OCI-LY7 (cell line): ENCODE data around the gene INPP5B. TPM values are rescaled to one million over a fixed set of nuclear protein-coding genes. Genes with fewer than 3 reads are reported as not detected.

Experiments used
- BruUV-seq: library from RNA; stranded (reverse); fragments of 400-500 nt; replicated peaks from 2 replicates; lab custom pipeline; 2021; lab: Mats Ljungman, UMichigan
- CTCF ChIA-PET: fragments of 300-600 bp; sonication (Branson Sonifier 250); formaldehyde crosslinking; loops from one replicate; lab custom pipeline; 2022; ENCODE audit warnings: antibody characterized with exemption; ENCODE audit not compliant: unreplicated experiment; lab: Charles Lee
- POLR2A ChIA-PET: fragments of 300-600 bp; sonication (Branson Sonifier 250); formaldehyde crosslinking; loops from one replicate; lab custom pipeline; 2022; ENCODE audit warnings: antibody characterized with exemption; lab: Charles Lee
- DNase-seq: peaks from one replicate; pipeline ENCODE4 v3.0.0-alpha.2; 2015; ENCODE audit warnings: low spot score
- H2AFZ ChIP-seq: fragments of 200-600 bp; sonication (generic), shearing (Covaris generic); 2 replicates; pipeline ENCODE4 v1.6.1; 2014; ENCODE audit warnings: mild to moderate bottlenecking, antibody characterized with exemption, low read length, moderate library complexity
- H3K27ac ChIP-seq: fragments of 200-600 bp; sonication (generic); 2 replicates; pipeline ENCODE4 v1.5.1; 2014; ENCODE audit warnings: mixed run types, low read depth, mild to moderate bottlenecking, moderate library complexity, low read length, inconsistent platforms; ENCODE audit not compliant: poor library complexity, severe bottlenecking
- H3K36me3 ChIP-seq: fragments of 200-600 bp; sonication (generic); 2 replicates; pipeline ENCODE4 v1.6.1; 2014; ENCODE audit warnings: mild to moderate bottlenecking, antibody characterized with exemption, low read length, moderate library complexity, mixed read lengths; ENCODE audit not compliant: insufficient read depth
- H3K4me1 ChIP-seq: fragments of 200-600 bp; sonication (generic); 2 replicates; pipeline ENCODE4 v1.5.1; 2014; ENCODE audit warnings: mild to moderate bottlenecking, low read length; ENCODE audit not compliant: insufficient read depth, poor library complexity, severe bottlenecking
- H3K4me2 ChIP-seq: fragments of 200-600 bp; sonication (generic); 2 replicates; pipeline ENCODE4 v1.6.1; 2014; ENCODE audit warnings: mild to moderate bottlenecking, low read length
- H3K4me3 ChIP-seq: fragments of 200-600 bp; sonication (generic); 2 replicates; pipeline ENCODE4 v1.5.1; 2014; ENCODE audit warnings: mild to moderate bottlenecking, low read depth, low read length; ENCODE audit not compliant: poor library complexity, severe bottlenecking
- H3K79me2 ChIP-seq: fragments of 200-600 bp; sonication (generic); 2 replicates; pipeline ENCODE4 v1.6.1; 2016; ENCODE audit warnings: low read depth, mild to moderate bottlenecking, low read length, moderate library complexity, mixed read lengths; ENCODE audit not compliant: insufficient read depth
- H3K9me2 ChIP-seq: fragments of 200-600 bp; sonication (generic); 2 replicates; pipeline ENCODE4 v1.6.1; 2016; ENCODE audit warnings: mild to moderate bottlenecking, low read length, mixed read lengths; ENCODE audit not compliant: insufficient read depth
- H3K9me3 ChIP-seq: fragments of 200-600 bp; sonication (generic); 2 replicates; pipeline ENCODE4 v1.6.1; 2014; ENCODE audit warnings: mild to moderate bottlenecking, mixed run types, low read length, mixed read lengths
- H4K20me1 ChIP-seq: fragments of 200-600 bp; sonication (generic); 2 replicates; pipeline ENCODE4 v1.6.1; 2014; ENCODE audit warnings: mild to moderate bottlenecking, antibody characterized with exemption, low read length, moderate library complexity, mixed read lengths; ENCODE audit not compliant: insufficient read depth
- EZH2phosphoT487 ChIP-seq: fragments of 200-600 bp; sonication (generic); IDR thresholded peaks from 2 replicates; pipeline ENCODE4 v1.6.1; 2018; ENCODE audit warnings: low read depth, borderline replicate concordance, mild to moderate bottlenecking, mixed run types, antibody characterized with exemption, low read length, moderate library complexity, mixed read lengths
- intact Hi-C: fragments of 100-400 bp; cut with micrococcal nuclease; formaldehyde crosslinking; loops from one replicate; pipeline ENCODE4 v1.10.0; 2022; ENCODE audit not compliant: unreplicated experiment
- total RNA-seq, 2 experiments: library from RNA; depleted of rRNA in 1 of 2; stranded (reverse); fragments of >200 nt in 1 of 2; shearing (Covaris generic) in 1 of 2; gene quantifications; 2 replicates each; pipeline ENCODE4 v1.2.3, GENCODE V29; 2014 to 2022
- TF ChIP-seq, protein P1 (sequence below): fragments of 200-600 bp; sonication (generic); conservative IDR thresholded peaks from 2 replicates; pipeline ENCODE4 v1.5.1; 2014; ENCODE audit warnings: mild to moderate bottlenecking, antibody characterized with exemption, low read length, moderate library complexity, mixed read lengths

The INPP5B gene
- total RNA-seq, 2 experiments from 2014 or later = 49.7 to 63.0 TPM

DNA sequence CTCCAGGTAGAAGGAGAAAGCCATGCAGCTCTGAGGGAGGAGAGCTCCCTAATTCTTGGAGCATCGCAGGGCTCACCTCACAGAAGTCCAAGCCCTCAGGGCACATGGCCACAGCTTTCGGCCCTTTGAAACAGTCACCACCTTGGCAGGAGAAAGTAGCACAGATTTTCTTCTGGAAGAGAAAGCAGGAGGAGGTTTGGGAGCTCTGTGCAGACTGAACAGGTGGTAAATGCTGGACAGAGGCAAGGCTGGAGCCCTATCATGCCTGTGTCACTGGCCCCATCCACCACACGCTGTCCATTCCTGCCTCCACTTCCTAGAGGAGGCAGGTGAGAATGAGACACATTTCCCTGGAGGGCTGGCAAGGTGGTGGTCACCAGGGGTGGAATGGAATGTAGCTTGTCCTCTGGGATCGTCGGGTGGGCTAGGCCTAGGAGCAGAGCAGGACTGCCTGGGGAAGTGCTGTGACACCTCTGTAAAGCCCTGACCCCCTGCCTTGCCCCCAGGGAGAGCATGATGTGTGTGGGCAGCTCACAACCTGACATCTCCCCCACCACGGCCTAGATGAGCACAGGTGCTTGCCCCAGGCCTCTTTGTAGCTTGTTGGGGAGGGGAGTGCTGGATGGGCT is 2.8 kb upstream of the INPP5B start:
- no peaks in the 10 kb centered on the region for H3K36me3 ChIP-seq
- no peak overlapping the region for H3K4me2 ChIP-seq
- ChIA-PET POLR2A (interaction anchor here (0.7 to 4.0 kb wide), 6 partner anchors 10 to 129 kb away, joined by 3 to 27 read pairs (median 4); no protein-coding TSS in a partner anchor), CTCF (no interaction called here)
- no peak for DNase-seq
- no peaks in the 10 kb centered on the region for H3K79me2 ChIP-seq
- H3K9me2 ChIP-seq = no peaks in the 10 kb centered on the region
- no peaks in the 10 kb centered on the region for H4K20me1 ChIP-seq
- TF ChIP-seq, protein P1, sequence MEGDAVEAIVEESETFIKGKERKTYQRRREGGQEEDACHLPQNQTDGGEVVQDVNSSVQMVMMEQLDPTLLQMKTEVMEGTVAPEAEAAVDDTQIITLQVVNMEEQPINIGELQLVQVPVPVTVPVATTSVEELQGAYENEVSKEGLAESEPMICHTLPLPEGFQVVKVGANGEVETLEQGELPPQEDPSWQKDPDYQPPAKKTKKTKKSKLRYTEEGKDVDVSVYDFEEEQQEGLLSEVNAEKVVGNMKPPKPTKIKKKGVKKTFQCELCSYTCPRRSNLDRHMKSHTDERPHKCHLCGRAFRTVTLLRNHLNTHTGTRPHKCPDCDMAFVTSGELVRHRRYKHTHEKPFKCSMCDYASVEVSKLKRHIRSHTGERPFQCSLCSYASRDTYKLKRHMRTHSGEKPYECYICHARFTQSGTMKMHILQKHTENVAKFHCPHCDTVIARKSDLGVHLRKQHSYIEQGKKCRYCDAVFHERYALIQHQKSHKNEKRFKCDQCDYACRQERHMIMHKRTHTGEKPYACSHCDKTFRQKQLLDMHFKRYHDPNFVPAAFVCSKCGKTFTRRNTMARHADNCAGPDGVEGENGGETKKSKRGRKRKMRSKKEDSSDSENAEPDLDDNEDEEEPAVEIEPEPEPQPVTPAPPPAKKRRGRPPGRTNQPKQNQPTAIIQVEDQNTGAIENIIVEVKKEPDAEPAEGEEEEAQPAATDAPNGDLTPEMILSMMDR = no peak
- TF ChIP-seq EZH2phosphoT487 = no peak
- H3K9me3 ChIP-seq = no peaks in the 10 kb centered on the region
- BruUV-seq = no TSS peak
- intact Hi-C loops = no loop called here
- no peak overlapping the region for H3K4me3 ChIP-seq
- H3K27ac ChIP-seq = no peak overlapping the region
- H2AFZ ChIP-seq = no peak overlapping the region
- peaks cover 56% of the 10 kb centered on the region for H3K4me1 ChIP-seq

DNA sequence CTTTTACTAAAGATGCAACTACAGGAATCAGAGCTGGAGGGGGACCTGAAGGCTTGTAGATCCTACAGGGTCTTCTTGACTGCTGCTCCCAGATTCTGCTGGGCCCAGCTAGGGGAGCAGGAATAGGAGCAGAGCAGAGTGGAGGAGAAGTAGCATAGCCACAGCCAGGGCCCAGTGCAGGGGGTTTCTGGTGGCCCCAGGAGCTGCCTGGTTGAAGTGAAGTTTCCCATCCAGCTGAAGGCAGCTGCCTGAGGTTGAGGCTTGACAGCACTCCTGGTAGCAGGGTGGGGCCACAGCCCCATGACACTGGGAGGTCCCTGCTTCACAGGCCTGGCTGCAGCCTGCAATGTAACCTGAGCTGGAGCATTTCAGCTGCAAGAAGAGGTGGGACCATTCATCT is 2.0 kb upstream of the INPP5B start:
- CTCF ChIA-PET = interaction anchor here (1.3 kb wide), 1 partner anchor 23 kb away, joined by 3 read pairs; no protein-coding TSS in a partner anchor
- H3K36me3 ChIP-seq = no peaks in the 10 kb centered on the region
- H2AFZ ChIP-seq = peak overlapping the region; percentile 96; the same call in 1 of the 2 replicates
- peaks cover 56% of the 10 kb centered on the region for H3K4me1 ChIP-seq
- peak overlapping the region; percentile 38 for H3K27ac ChIP-seq
- H3K9me3 ChIP-seq = no peaks in the 10 kb centered on the region
- POLR2A ChIA-PET = interaction anchor here (0.6 to 4.0 kb wide), 6 partner anchors 11 to 103 kb away, joined by 3 to 27 read pairs (median 6); no protein-coding TSS in a partner anchor
- H4K20me1 ChIP-seq = no peaks in the 10 kb centered on the region
- DNase-seq = no peak
- intact Hi-C loops = no loop called here
- no peaks in the 10 kb centered on the region for H3K9me2 ChIP-seq
- TF ChIP-seq, protein P1 = no peak
- TF ChIP-seq EZH2phosphoT487 = no peak
- no TSS peak for BruUV-seq
- no peak overlapping the region for H3K4me2 ChIP-seq
- no peaks in the 10 kb centered on the region for H3K79me2 ChIP-seq
- H3K4me3 ChIP-seq = no peak overlapping the region

DNA sequence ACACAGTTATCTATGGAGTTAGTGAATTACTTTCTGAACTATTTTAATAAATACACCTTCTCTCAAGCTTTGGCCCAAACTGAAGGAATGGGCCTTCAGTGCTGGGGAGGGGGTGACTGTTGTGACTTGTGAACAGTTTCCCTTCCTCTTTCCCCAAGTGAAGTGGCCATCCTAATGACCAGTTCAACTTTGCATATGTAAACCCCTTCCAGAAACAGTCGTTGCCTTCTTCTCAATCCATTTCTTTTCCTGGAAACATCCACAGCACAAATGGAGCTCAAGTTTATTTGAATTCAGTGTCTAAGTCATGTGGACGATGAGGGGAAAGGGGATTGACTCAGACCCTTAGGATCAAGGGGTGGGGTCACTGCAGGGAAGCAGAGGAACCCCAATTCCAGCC is 1.3 kb upstream of the INPP5B start:
- Histone ChIP-seq H3K4me2 (peak overlapping the region; percentile 92), H4K20me1 (no peaks in the 10 kb centered on the region), H3K27ac (peak overlapping the region; percentile 38), H3K4me1 (peaks cover 56% of the 10 kb centered on the region), H3K9me3 (no peaks in the 10 kb centered on the region), H3K4me3 (peak overlapping the region; percentile 75), H3K9me2 (no peaks in the 10 kb centered on the region), H3K79me2 (no peaks in the 10 kb centered on the region), H3K36me3 (no peaks in the 10 kb centered on the region), H2AFZ (peak overlapping the region; percentile 96)
- TF ChIP-seq, protein P1 = no peak
- TF ChIP-seq EZH2phosphoT487 = no peak
- intact Hi-C loops = no loop called here
- CTCF ChIA-PET = interaction anchor here (1.3 kb wide), 1 partner anchor 22 kb away, joined by 3 read pairs; no protein-coding TSS in a partner anchor
- no peak for DNase-seq
- POLR2A ChIA-PET = interaction anchor here (0.7 to 4.0 kb wide), 11 partner anchors 9 to 659 kb away, joined by 3 to 27 read pairs (median 4); no protein-coding TSS in a partner anchor
- BruUV-seq = no TSS peak
